CD4-positive, alpha-beta T cell treated with Interleukin-6 for 4 hours (primary cell): ENCODE data around the gene MMP28.

Experiments
- DNase-seq: peaks from one replicate; pipeline ENCODE4 v3.0.0-alpha.2; 2020; ENCODE audit warnings: mixed read lengths

Gene MMP28

GRCh38 chr17:35742496-35742895, 52.9 kb downstream of the MMP28 start:
- no peak for DNase-seq

- peak; percentile 19 for DNase-seq
Observed at GRCh38 chr17:35740997-35741931, 54.2 kb downstream of the MMP28 start.

- DNase-seq: no peak
Observed at GRCh38 chr17:35740216-35740615, 55.2 kb downstream of the MMP28 start.

GRCh38 chr17:35738519-35739133, 56.8 kb downstream of the MMP28 start:
- DNase-seq: no peak

GRCh38 chr17:35736236-35736635, 59.2 kb downstream of the MMP28 start:
- no peak for DNase-seq

GRCh38 chr17:35735036-35735805, 60.2 kb downstream of the MMP28 start:
- no peak for DNase-seq

- no peak for DNase-seq
Observed at GRCh38 chr17:35734396-35734795, 61.0 kb downstream of the MMP28 start.

- no peak for DNase-seq
Observed at GRCh38 chr17:35733366-35733765, 62.1 kb downstream of the MMP28 start.

GRCh38 chr17:35732806-35733136, 62.7 kb downstream of the MMP28 start:
- no peak for DNase-seq

GRCh38 chr17:35731917-35732805, 63.3 kb downstream of the MMP28 start:
- no peak for DNase-seq

- DNase-seq: peak; percentile 59
Observed at GRCh38 chr17:35731239-35731916, 64.1 kb downstream of the MMP28 start, which contains the start of gene RASL10B. RASL10B (plus strand) TSS chr17:35731639; CDS start chr17:35735185, 3,546 bp downstream.

GRCh38 chr17:35730400-35731005, 64.9 kb downstream of the MMP28 start:
- DNase-seq: peak; percentile 13

- no peak for DNase-seq
Observed at GRCh38 chr17:35729405-35729833, 66.0 kb downstream of the MMP28 start.

- no peak for DNase-seq
Observed at GRCh38 chr17:35728551-35728950, 66.9 kb downstream of the MMP28 start.

GRCh38 chr17:35727635-35728034, 67.8 kb downstream of the MMP28 start:
- DNase-seq: no peak

- DNase-seq: no peak
Observed at GRCh38 chr17:35726953-35727460, 68.4 kb downstream of the MMP28 start.

- no peak for DNase-seq
Observed at GRCh38 chr17:35726127-35726952, 69.1 kb downstream of the MMP28 start.

GRCh38 chr17:35725802-35726126, 69.7 kb downstream of the MMP28 start:
- no peak for DNase-seq

- DNase-seq: no peak
Observed at GRCh38 chr17:35725058-35725457, 70.4 kb downstream of the MMP28 start.

- no peak for DNase-seq
Observed at GRCh38 chr17:35723735-35724134, 71.7 kb downstream of the MMP28 start.
